Suprapubic skin (tissue), 3 donors: ENCODE measurements around the gene IRF2BP2.

Experiments used
- CTCF ChIP-seq, 2 donors: fragments of 200-600 bp in 1 of 2; fragments of 450-650 bp in 1 of 2; sonication (generic) in 1 of 2; IDR thresholded peaks; one replicate each; pipeline ENCODE4 v1.5.1; 2016 to 2019; ENCODE audit warnings: antibody characterized with exemption in 2 of 2, mild to moderate bottlenecking in 1 of 2, moderate library complexity in 1 of 2
- POLR2A ChIP-seq, 2 donors: fragments of 450-650 bp; IDR thresholded peaks; one replicate each; pipeline ENCODE4 v1.6.1; 2017; ENCODE audit warnings: antibody characterized with exemption in 2 of 2, mild to moderate bottlenecking in 2 of 2, moderate library complexity in 2 of 2

- TF ChIP-seq CTCF (IDR thresholded peaks at IDR 0.05), result no peak
- no peak for TF ChIP-seq POLR2A (IDR thresholded peaks at IDR 0.05)
Observed at GRCh38 chr1:234578735-234579134, 31.2 kb downstream of the IRF2BP2 start.
